Osteocyte (in vitro differentiated cells): ENCODE measurements around the gene HGFAC. TPM values are rescaled to one million over a fixed set of nuclear protein-coding genes. Genes with fewer than 3 reads are reported as not detected.

Source experiments
- DNase-seq: peaks from one replicate; pipeline ENCODE4 v3.0.0; 2021; ENCODE audit warnings: mixed read lengths; ENCODE audit not compliant: unreplicated experiment; ENCODE audit errors: extremely low spot score
- H3K27ac Mint-ChIP-seq: one replicate; pipeline ENCODE4 v1.8.0; 2021; ENCODE audit warnings: mild to moderate bottlenecking, mixed read lengths; ENCODE audit not compliant: unreplicated experiment
- H3K27me3 Mint-ChIP-seq: one replicate; pipeline ENCODE4 v1.8.0; 2021; ENCODE audit warnings: mixed read lengths; ENCODE audit not compliant: unreplicated experiment
- H3K36me3 Mint-ChIP-seq: one replicate; pipeline ENCODE4 v1.8.0; 2021; ENCODE audit warnings: mixed read lengths; ENCODE audit not compliant: unreplicated experiment
- H3K4me1 Mint-ChIP-seq: one replicate; pipeline ENCODE4 v1.8.0; 2021; ENCODE audit warnings: mixed read lengths; ENCODE audit not compliant: unreplicated experiment
- H3K4me3 Mint-ChIP-seq: one replicate; pipeline ENCODE4 v1.8.0; 2021; ENCODE audit warnings: mild to moderate bottlenecking, moderate library complexity, mixed read lengths; ENCODE audit not compliant: unreplicated experiment
- H3K9me3 Mint-ChIP-seq: one replicate; pipeline ENCODE4 v1.8.0; 2021; ENCODE audit warnings: mixed read lengths; ENCODE audit not compliant: unreplicated experiment
- total RNA-seq: library from RNA; stranded (reverse); gene quantifications from 2 replicates; pipeline ENCODE4 v1.2.1, GENCODE V29; 2021
- TF ChIP-seq, protein P1 (sequence below): fragments of 200-600 bp; sonication (generic); IDR thresholded peaks from 2 replicates; pipeline ENCODE4 v1.5.0; 2021; ENCODE audit warnings: antibody characterized with exemption, mild to moderate bottlenecking, moderate library complexity

HGFAC gene
- total RNA-seq, 1 donor from 2014 or later = 0.54 TPM

DNA sequence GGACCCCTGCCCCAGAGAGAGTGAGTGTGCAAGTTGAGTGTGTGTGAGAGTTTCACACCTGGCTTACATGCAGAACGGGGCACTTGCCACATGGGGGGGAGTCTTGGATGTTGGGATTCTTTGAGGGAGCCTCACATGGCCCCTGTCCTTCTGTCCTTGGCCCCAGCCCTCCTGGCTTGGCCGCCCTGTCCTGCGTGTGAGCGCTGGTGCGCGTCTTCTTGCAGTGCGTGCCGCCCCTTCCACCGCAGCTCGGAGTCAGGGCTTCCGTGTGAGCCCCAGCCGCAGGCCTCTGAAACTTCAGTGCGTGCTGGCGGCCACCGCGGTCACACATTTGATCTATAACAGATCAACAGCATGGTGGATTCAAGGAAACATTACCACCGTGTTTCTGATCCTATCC lies 30.1 kb upstream of the HGFAC start:
- Mint-ChIP-seq H3K27ac (no peak overlapping the region), H3K9me3 (no peaks in the 10 kb centered on the region), H3K27me3 (no peaks in the 10 kb centered on the region), H3K4me1 (peaks cover 10% of the 10 kb centered on the region), H3K4me3 (no peak overlapping the region), H3K36me3 (no peaks in the 10 kb centered on the region)
- DNase-seq = no peak
- TF ChIP-seq, protein P1, sequence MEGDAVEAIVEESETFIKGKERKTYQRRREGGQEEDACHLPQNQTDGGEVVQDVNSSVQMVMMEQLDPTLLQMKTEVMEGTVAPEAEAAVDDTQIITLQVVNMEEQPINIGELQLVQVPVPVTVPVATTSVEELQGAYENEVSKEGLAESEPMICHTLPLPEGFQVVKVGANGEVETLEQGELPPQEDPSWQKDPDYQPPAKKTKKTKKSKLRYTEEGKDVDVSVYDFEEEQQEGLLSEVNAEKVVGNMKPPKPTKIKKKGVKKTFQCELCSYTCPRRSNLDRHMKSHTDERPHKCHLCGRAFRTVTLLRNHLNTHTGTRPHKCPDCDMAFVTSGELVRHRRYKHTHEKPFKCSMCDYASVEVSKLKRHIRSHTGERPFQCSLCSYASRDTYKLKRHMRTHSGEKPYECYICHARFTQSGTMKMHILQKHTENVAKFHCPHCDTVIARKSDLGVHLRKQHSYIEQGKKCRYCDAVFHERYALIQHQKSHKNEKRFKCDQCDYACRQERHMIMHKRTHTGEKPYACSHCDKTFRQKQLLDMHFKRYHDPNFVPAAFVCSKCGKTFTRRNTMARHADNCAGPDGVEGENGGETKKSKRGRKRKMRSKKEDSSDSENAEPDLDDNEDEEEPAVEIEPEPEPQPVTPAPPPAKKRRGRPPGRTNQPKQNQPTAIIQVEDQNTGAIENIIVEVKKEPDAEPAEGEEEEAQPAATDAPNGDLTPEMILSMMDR = no peak

DNA sequence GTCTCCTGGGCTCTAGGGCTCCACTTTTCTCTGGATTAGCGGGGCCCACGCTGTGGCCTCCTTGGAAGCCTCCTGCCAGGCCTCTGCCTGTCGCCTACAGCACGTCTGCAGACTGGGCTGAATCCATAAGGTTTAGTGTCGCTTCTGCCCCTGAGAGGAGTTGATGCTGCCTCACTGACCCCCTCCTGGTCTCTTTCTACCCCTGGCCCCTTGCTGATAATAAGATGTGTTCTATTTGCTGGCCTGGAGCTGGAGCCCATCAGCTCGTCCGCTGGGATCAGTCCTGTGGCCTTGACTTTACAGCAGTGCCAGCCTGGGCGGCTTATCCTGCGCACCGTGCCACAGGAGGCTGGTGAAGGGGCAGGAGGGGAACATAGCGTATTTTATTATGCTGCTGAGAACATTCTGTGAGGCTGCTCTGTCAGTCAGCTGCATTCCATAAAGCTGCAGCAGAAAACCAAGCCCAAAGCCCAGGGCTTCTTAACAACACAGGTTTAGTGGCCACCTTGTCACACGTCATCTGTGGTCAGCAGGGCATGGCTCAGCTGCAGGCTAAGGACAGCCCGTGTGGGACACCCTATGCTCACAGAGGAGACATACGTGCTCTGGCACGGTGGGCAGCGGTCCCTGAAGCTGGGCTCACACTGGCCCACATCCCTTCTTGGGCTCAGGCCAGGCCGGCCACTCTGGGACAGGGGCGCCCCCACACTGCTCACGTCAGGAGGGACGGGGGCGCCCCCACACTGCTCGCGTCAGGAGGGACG lies 29.3 kb upstream of the HGFAC start:
- Mint-ChIP-seq H3K4me1 (peaks cover 10% of the 10 kb centered on the region), H3K36me3 (peaks cover 7% of the 10 kb centered on the region), H3K27me3 (no peaks in the 10 kb centered on the region), H3K27ac (no peak overlapping the region), H3K9me3 (no peaks in the 10 kb centered on the region), H3K4me3 (no peak overlapping the region)
- TF ChIP-seq, protein P1 = no peak
- DNase-seq = no peak

DNA sequence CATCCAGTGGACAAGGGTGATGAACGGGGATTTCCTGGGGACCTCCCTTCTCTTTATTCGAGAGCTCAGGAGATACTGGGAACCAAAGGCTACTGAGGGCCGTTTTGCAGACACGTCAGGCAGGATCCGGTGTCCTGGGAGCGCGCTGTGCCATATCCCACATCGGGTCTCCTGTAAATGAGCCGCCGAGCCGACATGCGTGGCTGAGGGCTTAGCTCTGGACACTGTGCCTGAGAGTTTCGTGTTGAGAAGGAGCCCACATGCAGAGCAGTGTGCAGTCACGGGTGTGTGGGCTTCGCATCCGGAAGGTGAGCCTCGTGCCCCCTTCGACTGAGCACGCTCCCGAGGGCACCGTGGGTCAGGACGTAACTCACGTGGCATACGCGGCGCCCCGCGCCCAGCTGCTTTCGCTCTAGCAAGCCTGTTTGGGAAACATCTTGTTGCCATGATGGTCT lies 28.5 kb upstream of the HGFAC start:
- Mint-ChIP-seq H3K9me3 (no peaks in the 10 kb centered on the region), H3K27me3 (no peaks in the 10 kb centered on the region), H3K27ac (no peak overlapping the region), H3K4me1 (peaks cover 10% of the 10 kb centered on the region), H3K4me3 (no peak overlapping the region), H3K36me3 (peaks cover 12% of the 10 kb centered on the region)
- no peak for DNase-seq
- TF ChIP-seq, protein P1 = no peak

DNA sequence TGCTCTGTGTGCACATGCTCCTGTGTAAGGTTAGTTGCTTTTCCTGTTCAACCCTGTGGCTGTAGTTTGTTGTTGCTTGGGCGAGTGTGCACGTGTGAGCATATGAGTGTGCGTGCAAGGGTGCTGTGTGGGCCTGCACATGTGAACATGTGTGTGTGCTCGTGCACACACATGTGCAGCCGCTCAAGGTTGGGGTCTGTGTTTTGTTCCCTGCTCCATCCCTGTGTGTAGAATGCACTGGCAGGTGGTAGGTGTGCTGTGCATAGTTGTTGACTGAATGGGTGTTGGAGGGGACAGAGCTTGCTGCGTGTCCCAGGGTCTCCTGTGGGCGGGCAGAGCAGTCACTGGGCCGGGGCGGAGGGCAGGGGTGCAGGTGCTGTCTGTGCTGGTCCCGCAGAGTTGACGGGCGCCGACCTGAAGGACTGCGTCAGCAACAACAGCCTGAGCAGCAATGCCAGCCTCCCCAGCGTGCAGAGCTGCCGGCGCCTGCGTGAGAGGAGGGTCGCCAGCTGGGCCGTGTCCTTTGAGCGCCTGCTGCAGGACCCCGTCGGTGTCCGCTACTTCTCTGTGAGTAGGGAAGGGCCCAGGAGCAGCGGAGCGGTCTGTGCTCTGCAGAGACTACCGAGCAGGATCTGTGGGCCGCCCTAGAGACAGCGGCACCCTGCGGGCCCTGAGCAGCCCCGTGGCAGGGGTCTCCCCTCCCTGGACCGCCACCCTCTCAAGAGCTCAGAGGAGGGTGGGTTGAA lies 27.9 kb upstream of the HGFAC start:
- H3K27me3 Mint-ChIP-seq = no peaks in the 10 kb centered on the region
- peaks cover 12% of the 10 kb centered on the region for H3K36me3 Mint-ChIP-seq
- TF ChIP-seq, protein P1 = no peak
- peaks cover 10% of the 10 kb centered on the region for H3K4me1 Mint-ChIP-seq
- H3K9me3 Mint-ChIP-seq = no peaks in the 10 kb centered on the region
- H3K4me3 Mint-ChIP-seq = no peak overlapping the region
- H3K27ac Mint-ChIP-seq = no peak overlapping the region
- no peak for DNase-seq
